ENCODE results near the gene CAPZA2. TPM values are rescaled to one million over a fixed set of nuclear protein-coding genes. Genes with fewer than 3 reads are reported as not detected.
"Not testable (repeated sequence)": the region's sequence is repeated elsewhere in the genome, so short reads cannot be mapped to it uniquely, and the experiment has no call there.

CAPZA2 gene
- polyA plus RNA-seq, 4 donors = 158 to 221 (median 194) TPM

DNA sequence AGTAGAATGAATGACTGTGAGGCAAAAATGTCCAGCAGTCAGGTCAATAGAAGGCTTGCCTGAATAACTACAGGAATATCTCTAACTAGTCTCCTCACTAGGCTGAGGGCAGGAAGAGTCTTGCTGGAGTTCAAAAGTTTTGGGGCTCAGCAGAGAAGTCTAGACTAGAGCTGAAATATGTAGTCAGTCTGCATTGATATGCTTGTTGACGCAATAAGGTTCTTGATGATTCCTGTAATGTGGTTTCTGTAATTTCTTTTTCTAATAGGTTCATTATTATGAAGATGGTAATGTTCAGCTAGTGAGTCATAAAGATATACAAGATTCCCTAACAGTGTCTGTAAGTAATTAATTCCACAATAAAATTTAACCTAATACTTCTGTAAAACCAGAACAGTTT, 49.4 kb downstream of the CAPZA2 start:
- no peak for DNase-seq (ENCODE audit: low read depth in 4 of 4, low spot score in 2 of 4)

- DNase-seq (ENCODE audit: low read depth in 4 of 4, low spot score in 2 of 4) = no peak
Observed at GRCh38 chr7:116912269-116912909, 50.0 kb downstream of the CAPZA2 start.

GRCh38 chr7:116918704-116919103, 56.3 kb downstream of the CAPZA2 start:
- DNase-seq (ENCODE audit: low read depth in 4 of 4, low spot score in 2 of 4) = no peak

GRCh38 chr7:116920359-116920758, 58.0 kb downstream of the CAPZA2 start:
- DNase-seq (ENCODE audit: low read depth in 4 of 4, low spot score in 2 of 4) = no peak

GRCh38 chr7:116922545-116922944, 60.2 kb downstream of the CAPZA2 start:
- DNase-seq (ENCODE audit: low read depth in 4 of 4, low spot score in 2 of 4) = no peak

- no peak for DNase-seq (ENCODE audit: low read depth in 4 of 4, low spot score in 2 of 4)
Observed at GRCh38 chr7:116924741-116925140, 62.4 kb downstream of the CAPZA2 start.

DNA sequence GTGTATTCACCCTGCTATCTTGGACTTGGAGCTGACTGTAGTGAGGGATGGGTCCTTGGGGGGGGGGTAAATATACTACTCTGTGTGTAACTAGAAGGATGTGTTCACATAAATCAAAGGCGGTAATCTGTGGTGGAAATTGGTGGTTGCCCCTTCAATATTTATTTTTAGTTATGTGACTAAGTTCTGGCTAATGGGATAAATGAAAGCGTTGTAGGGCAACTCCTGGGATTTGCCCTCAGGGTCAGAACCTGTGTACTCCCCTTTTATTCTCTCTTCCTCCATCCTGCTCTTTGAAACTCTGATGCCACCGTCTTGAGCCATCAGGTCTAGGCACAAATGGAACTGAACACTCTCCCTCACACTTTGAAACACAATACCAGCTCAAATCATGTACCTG, 66.6 kb downstream of the CAPZA2 start:
- no peak for DNase-seq (ENCODE audit: low read depth in 4 of 4, low spot score in 2 of 4)

GRCh38 chr7:116929914-116930913, 67.8 kb downstream of the CAPZA2 start:
- peak; percentile 48 to 65 (median 60) for DNase-seq (ENCODE audit: low read depth in 4 of 4, low spot score in 2 of 4)

DNA sequence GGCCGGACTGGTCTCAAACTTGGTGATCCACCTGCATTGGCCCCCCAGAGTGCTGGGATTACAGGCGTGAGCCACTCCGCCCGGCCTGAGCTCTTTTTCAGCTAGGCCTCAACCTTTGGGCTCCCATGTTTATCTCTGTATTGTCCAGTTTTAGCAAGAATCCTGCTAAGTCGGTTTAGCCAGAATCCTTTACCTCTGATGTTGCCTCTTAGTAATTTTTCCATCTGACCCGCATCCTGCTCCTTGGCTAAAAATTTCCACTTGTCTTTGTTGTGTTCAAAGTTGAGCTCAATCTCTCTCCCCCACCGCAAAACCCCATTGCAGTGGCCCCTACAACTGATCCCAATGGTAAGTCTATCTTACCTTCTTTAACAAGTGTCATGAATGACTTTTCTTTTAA, 70.2 kb downstream of the CAPZA2 start:
- DNase-seq (ENCODE audit: low read depth in 4 of 4, low spot score in 2 of 4) = no peak

DNA sequence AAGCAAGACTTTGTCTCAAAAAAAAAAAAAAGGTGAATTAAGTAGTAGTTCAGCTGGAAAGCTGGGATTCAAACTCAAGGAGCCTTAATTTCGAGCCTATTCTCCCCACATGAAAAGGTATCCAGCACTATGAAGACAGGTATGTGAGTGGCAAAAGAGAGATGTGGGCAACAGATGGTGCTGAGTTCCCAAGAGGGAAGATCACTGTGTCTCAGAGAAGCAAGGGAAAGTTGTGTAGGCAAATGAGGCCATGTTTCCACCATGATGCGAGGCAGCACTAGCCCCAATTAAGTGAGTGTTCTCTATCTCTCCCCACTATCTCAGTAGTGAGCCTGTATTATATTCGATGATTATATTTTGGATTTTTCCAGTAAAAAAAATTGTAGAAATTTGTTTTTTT, 71.1 kb downstream of the CAPZA2 start:
- no peak for DNase-seq (ENCODE audit: low read depth in 4 of 4, low spot score in 2 of 4)

DNA sequence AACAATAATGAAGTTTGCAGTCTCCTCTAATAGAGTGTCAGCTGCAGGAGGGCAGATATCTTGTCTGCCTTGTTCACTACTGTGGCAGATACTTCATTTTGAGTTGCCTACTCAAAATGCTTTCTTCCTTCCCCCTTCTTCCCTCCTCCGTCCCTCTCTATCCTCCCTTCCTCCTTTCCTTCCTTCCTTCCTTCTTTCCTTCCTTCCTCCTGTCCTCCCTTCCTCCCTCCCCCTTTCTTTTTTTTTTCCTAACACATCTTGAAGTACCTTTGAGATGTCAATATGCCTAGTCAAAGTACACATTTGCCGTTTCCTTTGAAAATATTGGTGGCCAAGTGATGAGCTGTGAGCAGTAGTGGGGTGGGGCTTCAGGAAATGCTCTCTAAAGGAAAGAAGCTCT, 72.2 kb downstream of the CAPZA2 start:
- no peak for DNase-seq (ENCODE audit: low read depth in 4 of 4, low spot score in 2 of 4)

- DNase-seq (ENCODE audit: low read depth in 4 of 4, low spot score in 2 of 4) = not testable (repeated sequence)
Observed at GRCh38 chr7:116936844-116937243, 74.5 kb downstream of the CAPZA2 start.

- no peak for DNase-seq (ENCODE audit: low read depth in 4 of 4, low spot score in 2 of 4)
Observed at GRCh38 chr7:116938678-116939077, 76.3 kb downstream of the CAPZA2 start.

DNA sequence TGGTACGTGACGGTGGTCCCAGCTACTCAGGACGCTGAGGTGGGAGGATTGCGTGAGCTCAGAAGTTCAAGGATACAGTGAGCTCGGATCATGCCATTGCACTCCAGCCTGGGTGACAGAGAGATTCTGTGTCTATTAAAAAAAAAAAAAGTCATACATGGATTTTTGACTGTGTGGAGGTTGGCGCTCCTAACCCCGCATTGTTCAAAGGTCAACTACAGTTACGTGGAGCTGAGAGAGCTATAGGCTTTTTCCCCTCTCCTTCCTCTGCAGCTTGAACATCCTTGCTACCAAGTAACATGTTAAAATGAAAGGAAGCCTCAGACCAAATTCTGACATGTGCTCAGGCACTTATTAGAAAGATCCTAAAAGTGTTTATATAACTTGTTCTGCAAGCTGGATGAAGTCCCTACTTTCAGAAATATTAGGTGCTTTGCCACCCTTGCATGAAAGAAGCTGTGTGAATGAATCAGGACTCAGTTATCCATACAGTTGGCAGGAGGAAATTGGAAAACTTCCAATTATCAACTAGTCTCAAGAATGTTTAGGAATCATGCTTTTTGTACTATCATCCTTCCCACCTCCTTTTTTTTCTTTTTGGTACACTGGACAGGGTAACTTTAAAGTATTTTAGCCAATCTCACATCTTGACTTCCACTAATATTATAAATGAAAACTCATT, 78.4 kb downstream of the CAPZA2 start:
- DNase-seq (ENCODE audit: low read depth in 4 of 4, low spot score in 2 of 4) = no peak

DNA sequence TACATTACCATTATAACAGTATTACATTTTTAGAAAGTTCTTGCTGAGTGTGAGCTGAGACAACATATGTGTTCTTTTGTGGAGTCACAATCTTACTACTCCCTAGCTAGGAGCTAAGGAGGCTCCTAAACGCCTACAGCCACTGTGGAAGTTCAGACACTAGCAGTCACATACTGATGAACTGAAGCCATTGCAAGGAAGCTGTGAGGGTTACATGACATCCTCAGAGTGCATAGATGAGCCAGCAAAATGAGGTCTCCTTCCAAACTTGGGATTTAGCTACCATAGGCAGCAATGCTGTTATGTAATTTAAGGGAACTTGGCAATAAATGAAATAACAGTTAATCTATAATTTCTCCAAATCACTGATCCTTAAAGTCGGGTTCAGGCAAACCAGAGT, 80.1 kb downstream of the CAPZA2 start:
- no peak for DNase-seq (ENCODE audit: low read depth in 4 of 4, low spot score in 2 of 4)

DNA sequence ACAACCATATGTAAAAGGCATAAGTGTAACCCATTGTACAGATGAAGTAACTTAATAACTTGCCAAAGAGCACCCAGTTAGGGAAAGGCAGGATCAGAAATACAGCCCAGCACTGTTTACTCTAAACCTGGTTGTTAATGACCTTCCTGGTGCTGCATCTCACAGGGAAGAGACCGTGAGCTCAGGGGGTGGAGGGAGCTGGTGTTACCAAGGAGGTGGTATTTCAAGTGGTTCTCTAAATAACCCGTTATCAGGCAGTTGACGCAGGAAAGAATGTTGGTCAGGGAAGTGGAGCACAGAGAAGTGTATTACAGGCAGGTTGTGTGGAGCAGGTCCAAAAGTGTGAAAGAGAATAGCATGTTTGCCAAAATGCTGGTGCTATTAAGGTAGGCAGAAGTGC, 86.5 kb downstream of the CAPZA2 start:
- DNase-seq (ENCODE audit: low read depth in 4 of 4, low spot score in 2 of 4) = no peak

DNA sequence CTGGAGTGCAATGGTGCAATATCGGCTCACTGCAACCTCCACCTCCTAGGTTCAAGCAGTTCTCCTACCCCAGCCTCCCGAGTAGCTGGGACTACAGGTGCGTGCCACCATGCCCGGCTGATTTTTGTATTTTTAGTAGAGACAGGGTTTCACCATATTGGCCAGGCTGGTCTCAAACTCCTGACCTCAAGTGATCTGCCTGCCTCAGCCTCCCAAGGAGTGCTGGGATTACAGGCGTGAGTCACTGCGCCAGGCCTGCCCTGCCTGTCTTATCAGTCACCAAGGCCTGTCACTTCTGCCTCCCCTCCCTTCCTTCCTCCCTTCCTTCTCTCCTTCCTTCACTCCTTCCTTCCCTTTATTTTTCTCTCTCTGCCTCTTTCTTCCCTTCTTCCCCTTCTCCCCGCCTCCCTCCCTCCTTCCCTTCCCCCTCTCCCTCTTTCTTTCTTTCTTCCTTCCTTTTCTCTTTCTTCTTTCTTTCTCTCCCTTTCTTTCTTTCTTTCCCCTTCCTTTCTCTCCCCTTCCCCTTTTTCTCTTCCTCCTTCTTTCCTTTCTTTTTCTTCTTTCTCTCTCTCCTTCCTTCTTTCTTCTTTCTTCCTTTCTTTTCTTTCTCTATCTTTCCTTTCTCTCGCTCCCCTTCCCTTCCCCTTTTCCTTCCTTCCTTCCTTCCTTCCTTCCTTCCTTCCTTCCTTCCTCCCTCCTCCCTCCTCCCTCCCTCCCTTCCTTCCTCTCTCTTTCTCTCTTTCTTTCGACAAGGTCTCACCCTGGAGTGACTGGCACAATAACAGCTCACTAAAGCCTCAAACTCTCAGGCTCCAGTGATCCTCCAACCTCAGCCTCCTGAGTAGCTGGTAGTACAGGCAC, 87.8 kb downstream of the CAPZA2 start:
- DNase-seq (ENCODE audit: low read depth in 4 of 4, low spot score in 2 of 4) = no peak

GRCh38 chr7:116950889-116951351, 88.5 kb downstream of the CAPZA2 start:
- DNase-seq (ENCODE audit: low read depth in 4 of 4, low spot score in 2 of 4) = no peak

- no peak for DNase-seq (ENCODE audit: low read depth in 4 of 4, low spot score in 2 of 4)
Observed at GRCh38 chr7:116951366-116952292, 89.2 kb downstream of the CAPZA2 start.

Measured in left renal cortex interstitium (tissue), 4 donors.